Neural crest cell (in vitro differentiated cells): ENCODE measurements around the gene ARHGAP15. TPM values are rescaled to one million over a fixed set of nuclear protein-coding genes. Genes with fewer than 3 reads are reported as not detected.

ENCODE experiments used
- DNase-seq: peaks from one replicate; pipeline ENCODE4 v3.0.0; 2021; ENCODE audit warnings: low read depth, mixed read lengths, low spot score
- H3K27ac Mint-ChIP-seq: one replicate; pipeline ENCODE4 v1.8.0; 2021; ENCODE audit warnings: mild to moderate bottlenecking, mixed read lengths; ENCODE audit not compliant: unreplicated experiment
- H3K27me3 Mint-ChIP-seq: 2 replicates; pipeline ENCODE4 v1.8.0; 2021; ENCODE audit warnings: low read depth, mild to moderate bottlenecking, mixed read lengths
- H3K36me3 Mint-ChIP-seq: 2 replicates; pipeline ENCODE4 v1.8.0; 2021; ENCODE audit warnings: low read depth, mild to moderate bottlenecking, mixed read lengths
- H3K4me1 Mint-ChIP-seq: 2 replicates; pipeline ENCODE4 v1.8.0; 2021; ENCODE audit warnings: mixed read lengths
- H3K4me3 Mint-ChIP-seq: one replicate; pipeline ENCODE4 v1.8.0; 2021; ENCODE audit warnings: mild to moderate bottlenecking, mixed read lengths
- H3K9me3 Mint-ChIP-seq: 2 replicates; pipeline ENCODE4 v1.8.0; 2021; ENCODE audit warnings: mixed read lengths
- total RNA-seq: library from RNA; stranded (reverse); gene quantifications from 2 replicates; pipeline ENCODE4 v1.2.1, GENCODE V29; 2021
- TF ChIP-seq, protein P1 (sequence below): fragments of 200-600 bp; sonication (generic); conservative IDR thresholded peaks from 2 replicates; pipeline ENCODE4 v1.5.0; 2021; ENCODE audit warnings: antibody characterized with exemption, mild to moderate bottlenecking

Gene ARHGAP15
- total RNA-seq, 1 donor from 2014 or later: 2.8 TPM

- Mint-ChIP-seq H3K9me3 (no peaks in the 10 kb centered on the region), H3K4me1 (no peaks in the 10 kb centered on the region), H3K4me3 (no peak overlapping the region), H3K36me3 (no peaks in the 10 kb centered on the region), H3K27me3 (no peaks in the 10 kb centered on the region), H3K27ac (no peak overlapping the region)
- DNase-seq: no peak
- TF ChIP-seq, protein P1, sequence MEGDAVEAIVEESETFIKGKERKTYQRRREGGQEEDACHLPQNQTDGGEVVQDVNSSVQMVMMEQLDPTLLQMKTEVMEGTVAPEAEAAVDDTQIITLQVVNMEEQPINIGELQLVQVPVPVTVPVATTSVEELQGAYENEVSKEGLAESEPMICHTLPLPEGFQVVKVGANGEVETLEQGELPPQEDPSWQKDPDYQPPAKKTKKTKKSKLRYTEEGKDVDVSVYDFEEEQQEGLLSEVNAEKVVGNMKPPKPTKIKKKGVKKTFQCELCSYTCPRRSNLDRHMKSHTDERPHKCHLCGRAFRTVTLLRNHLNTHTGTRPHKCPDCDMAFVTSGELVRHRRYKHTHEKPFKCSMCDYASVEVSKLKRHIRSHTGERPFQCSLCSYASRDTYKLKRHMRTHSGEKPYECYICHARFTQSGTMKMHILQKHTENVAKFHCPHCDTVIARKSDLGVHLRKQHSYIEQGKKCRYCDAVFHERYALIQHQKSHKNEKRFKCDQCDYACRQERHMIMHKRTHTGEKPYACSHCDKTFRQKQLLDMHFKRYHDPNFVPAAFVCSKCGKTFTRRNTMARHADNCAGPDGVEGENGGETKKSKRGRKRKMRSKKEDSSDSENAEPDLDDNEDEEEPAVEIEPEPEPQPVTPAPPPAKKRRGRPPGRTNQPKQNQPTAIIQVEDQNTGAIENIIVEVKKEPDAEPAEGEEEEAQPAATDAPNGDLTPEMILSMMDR: no peak
These were observed 207.5 kb downstream of the ARHGAP15 start for GRCh38 chr2:143336719-143337210.

GRCh38 chr2:143341478-143341877 lies 212.3 kb downstream of the ARHGAP15 start:
- no peak for DNase-seq
- Mint-ChIP-seq H3K4me1 (no peaks in the 10 kb centered on the region), H3K27ac (no peak overlapping the region), H3K27me3 (no peaks in the 10 kb centered on the region), H3K36me3 (no peaks in the 10 kb centered on the region), H3K9me3 (no peaks in the 10 kb centered on the region), H3K4me3 (no peak overlapping the region)
- TF ChIP-seq, protein P1: no peak

DNA sequence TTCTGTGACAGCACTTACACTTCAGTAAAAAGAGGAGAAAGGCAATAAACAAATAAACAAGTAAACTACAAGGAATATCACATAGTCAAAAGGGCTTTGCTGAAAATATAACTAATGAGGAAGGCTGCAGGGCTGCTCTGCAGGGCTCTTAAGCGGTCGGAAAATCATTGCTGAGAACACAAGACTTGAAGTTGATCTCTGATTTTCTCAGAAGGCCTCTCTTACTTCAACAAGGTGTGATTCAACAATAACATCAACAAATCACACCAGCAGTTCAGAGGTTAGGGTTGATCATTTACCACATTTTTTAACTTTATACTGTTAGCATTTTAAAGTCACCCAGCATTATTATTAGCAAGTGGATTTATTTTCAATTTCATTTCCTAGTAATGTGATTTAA lies 215.6 kb downstream of the ARHGAP15 start:
- Mint-ChIP-seq H3K36me3 (no peaks in the 10 kb centered on the region), H3K27me3 (no peaks in the 10 kb centered on the region), H3K4me3 (no peak overlapping the region), H3K27ac (no peak overlapping the region), H3K9me3 (no peaks in the 10 kb centered on the region), H3K4me1 (no peaks in the 10 kb centered on the region)
- DNase-seq: no peak
- TF ChIP-seq, protein P1: no peak

GRCh38 chr2:143345887-143346787 lies 216.9 kb downstream of the ARHGAP15 start:
- H3K36me3 Mint-ChIP-seq: no peaks in the 10 kb centered on the region
- DNase-seq: no peak
- TF ChIP-seq, protein P1: no peak
- no peak overlapping the region for H3K27ac Mint-ChIP-seq
- no peaks in the 10 kb centered on the region for H3K27me3 Mint-ChIP-seq
- peaks cover 1% of the 10 kb centered on the region for H3K9me3 Mint-ChIP-seq
- H3K4me1 Mint-ChIP-seq: no peaks in the 10 kb centered on the region
- H3K4me3 Mint-ChIP-seq: no peak overlapping the region

- H3K4me3 Mint-ChIP-seq: no peak overlapping the region
- no peaks in the 10 kb centered on the region for H3K36me3 Mint-ChIP-seq
- DNase-seq: no peak
- no peaks in the 10 kb centered on the region for H3K27me3 Mint-ChIP-seq
- H3K27ac Mint-ChIP-seq: no peak overlapping the region
- H3K9me3 Mint-ChIP-seq: peaks cover 3% of the 10 kb centered on the region
- TF ChIP-seq, protein P1: no peak
- no peaks in the 10 kb centered on the region for H3K4me1 Mint-ChIP-seq
These were observed 218.1 kb downstream of the ARHGAP15 start for GRCh38 chr2:143347271-143347695.
